ENCODE results near the gene OXSR1. TPM values are rescaled to one million over a fixed set of nuclear protein-coding genes. Genes with fewer than 3 reads are reported as not detected.

The OXSR1 gene
- total and polyA plus RNA-seq, 2 of the 13 experiments (the other 11 are each of a cell fraction or from before 2014, with no cell fraction given) = 27.4 to 32.6 TPM

GRCh38 chr3:38207254-38208003 lies 42.1 kb downstream of the OXSR1 start:
- FAIRE-seq = no peak
- POLR2A ChIA-PET = no interaction called here
- H3K4me2 ChIP-seq (ENCODE audit: low read depth, low read length) = no peak overlapping the region
- no peak overlapping the region for H3K27ac ChIP-seq (ENCODE audit: extremely low read length, insufficient read depth, low read length)
- no peaks in the 10 kb centered on the region for H3K27me3 ChIP-seq (ENCODE audit: control insufficient read depth in 1 of 2, insufficient read depth in 2 of 2, low read length in 2 of 2)
- no peak overlapping the region for H3K9ac ChIP-seq (ENCODE audit: insufficient read depth, low read depth, low read length)
- intact Hi-C loops (cut with micrococcal nuclease; ENCODE audit: unreplicated experiment) = no loop called here
- TF ChIP-seq HNRNPK (IDR thresholded peaks at IDR 0.05; ENCODE audit: low read depth, low read length, poor library complexity, severe bottlenecking) (peak; percentile 86), SMYD3 (CRISPR knock-in tag; IDR thresholded peaks at IDR 0.05) (no peak), DBP (CRISPR knock-in tag; IDR thresholded peaks at IDR 0.05; ENCODE audit: not compliant biosample characterization) (no peak), MLXIP (CRISPR knock-in tag; IDR thresholded peaks at IDR 0.05; ENCODE audit: borderline replicate concordance) (no peak), NFRKB (IDR thresholded peaks at IDR 0.05) (no peak)
- ATAC-seq = no peak
- BruUV-seq (replicated peaks) = no TSS peak
- H3K9me3 ChIP-seq (ENCODE audit: low read length) = no peaks in the 10 kb centered on the region
- no peak for DNase-seq (ENCODE audit: low spot score)
- WGBS (ENCODE audit: low lambda C conversion rate) = 96% methylated on average over 4 of the region's 4 CpGs
- H3K4me3 ChIP-seq (replicated peaks in 1 of 3; ENCODE audit: insufficient read depth in 1 of 3, low read depth in 2 of 3, low read length in 3 of 3) = no peak overlapping the region
- peaks cover 4 to 21% of the 10 kb centered on the region in 2 experiments for H3K36me3 ChIP-seq (replicated peaks in 1 of 2; ENCODE audit: control insufficient read depth in 1 of 2, insufficient read depth in 2 of 2, low read length in 2 of 2)
- H2AFZ ChIP-seq (ENCODE audit: low read length) = no peak overlapping the region
- CTCF ChIA-PET (ENCODE audit: low intra/inter-chr PET ratio, low total read pairs) = no interaction called here
- in situ Hi-C loops (cut with HindIII; ENCODE audit: extremely low pct_ligation_motif_present, low pct_unique_long_range_greater_than_20kb) = no loop called here
- no peaks in the 10 kb centered on the region for H4K20me1 ChIP-seq (ENCODE audit: insufficient read depth, low read length)
- peaks cover 10% of the 10 kb centered on the region for H3K79me2 ChIP-seq (ENCODE audit: insufficient read depth, low read length)
- H3K4me1 ChIP-seq (ENCODE audit: insufficient read depth, low read length) = no peaks in the 10 kb centered on the region
